ENCODE measurements around the gene FAM43A. TPM values are rescaled to one million over a fixed set of nuclear protein-coding genes. Genes with fewer than 3 reads are reported as not detected.

The FAM43A gene
- total and polyA plus RNA-seq, 9 donors, result 4.0 to 12.1 (median 6.3) TPM

GRCh38 chr3:194664857-194665256 is 20.8 kb upstream of the FAM43A start:
- intact Hi-C loops (cut with DNase I), result no loop called here
- 91 to 94% (median 92%) methylated on average over 7 of the region's 7 CpGs for WGBS, 3 donors
- Histone ChIP-seq H3K4me3 (no peak overlapping the region), H3K36me3 (no peaks in the 10 kb centered on the region), H3K4me1 (ENCODE audit: insufficient read depth) (peaks cover 2% of the 10 kb centered on the region), H3K27me3 (no peaks in the 10 kb centered on the region), H3K27ac (no peak overlapping the region), H3K9me3 (no peaks in the 10 kb centered on the region)
- TF ChIP-seq CTCF (IDR thresholded peaks at IDR 0.05), result no peak
- TF ChIP-seq EP300 (IDR thresholded peaks at IDR 0.05), result no peak
- TF ChIP-seq POLR2A (IDR thresholded peaks at IDR 0.05), result no peak
- DNase-seq, result no peak

GRCh38 chr3:194667363-194667762 is 18.3 kb upstream of the FAM43A start:
- Histone ChIP-seq H3K36me3 (no peaks in the 10 kb centered on the region), H3K27ac (no peak overlapping the region), H3K27me3 (no peaks in the 10 kb centered on the region), H3K4me3 (no peak overlapping the region), H3K4me1 (ENCODE audit: insufficient read depth) (peaks cover 3% of the 10 kb centered on the region), H3K9me3 (no peaks in the 10 kb centered on the region)
- TF ChIP-seq POLR2A (IDR thresholded peaks at IDR 0.05) (no peak), CTCF (IDR thresholded peaks at IDR 0.05) (no peak), EP300 (IDR thresholded peaks at IDR 0.05) (no peak)
- intact Hi-C loops (cut with DNase I), result no loop called here
- no peak for DNase-seq
- WGBS, 3 donors, result 52 to 66% (median 61%) methylated on average over 7 of the region's 7 CpGs

GRCh38 chr3:194671511-194671899 is 14.2 kb upstream of the FAM43A start:
- WGBS, 3 donors, result 0% methylated on average over 5 of the region's 5 CpGs
- no peaks in the 10 kb centered on the region for H3K27me3 ChIP-seq
- intact Hi-C loops (cut with DNase I), result no loop called here

GRCh38 chr3:194671900-194672808 is 13.5 kb upstream of the FAM43A start, which contains the start of gene LSG1:
LSG1 (minus strand) TSS chr3:194672191; CDS start chr3:194672162, 29 bp downstream.
- H3K9me3 ChIP-seq, result no peaks in the 10 kb centered on the region
- peak within 1 kb of the TSS; percentile 92 for H3K4me3 ChIP-seq
- 0 to 1% (median 0%) methylated on average over 57 of the region's 57 CpGs for WGBS, 3 donors
- H3K27me3 ChIP-seq, result no peaks in the 10 kb centered on the region
- peak within 1 kb of the TSS; percentile 54 to 86 for H3K27ac ChIP-seq
- intact Hi-C loops (cut with DNase I), result no loop called here
- DNase-seq, result peak; percentile 87 to 93 (median 91)
- peaks cover 4% of the 10 kb centered on the region for H3K4me1 ChIP-seq (ENCODE audit: insufficient read depth)
- TF ChIP-seq POLR2A (IDR thresholded peaks at IDR 0.05) (peak; percentile 47), EP300 (IDR thresholded peaks at IDR 0.05) (no peak), CTCF (IDR thresholded peaks at IDR 0.05) (peak in 1 of 3 donors; percentile 27)
- H3K36me3 ChIP-seq, result no peaks in the 10 kb centered on the region

More at GRCh38 chr3:194671511-194671899, 14.2 kb upstream of the FAM43A start:
- no peaks in the 10 kb centered on the region for H3K9me3 ChIP-seq
- no peak for DNase-seq
- no peak overlapping the region for H3K27ac ChIP-seq
- peaks cover 4% of the 10 kb centered on the region for H3K4me1 ChIP-seq (ENCODE audit: insufficient read depth)
- H3K4me3 ChIP-seq, result peak overlapping the region; percentile 92
- no peaks in the 10 kb centered on the region for H3K36me3 ChIP-seq
- TF ChIP-seq EP300 (IDR thresholded peaks at IDR 0.05) (no peak), POLR2A (IDR thresholded peaks at IDR 0.05) (no peak), CTCF (IDR thresholded peaks at IDR 0.05) (no peak)
